ENCODE results near the gene MT1A.

MT1A gene

DNA sequence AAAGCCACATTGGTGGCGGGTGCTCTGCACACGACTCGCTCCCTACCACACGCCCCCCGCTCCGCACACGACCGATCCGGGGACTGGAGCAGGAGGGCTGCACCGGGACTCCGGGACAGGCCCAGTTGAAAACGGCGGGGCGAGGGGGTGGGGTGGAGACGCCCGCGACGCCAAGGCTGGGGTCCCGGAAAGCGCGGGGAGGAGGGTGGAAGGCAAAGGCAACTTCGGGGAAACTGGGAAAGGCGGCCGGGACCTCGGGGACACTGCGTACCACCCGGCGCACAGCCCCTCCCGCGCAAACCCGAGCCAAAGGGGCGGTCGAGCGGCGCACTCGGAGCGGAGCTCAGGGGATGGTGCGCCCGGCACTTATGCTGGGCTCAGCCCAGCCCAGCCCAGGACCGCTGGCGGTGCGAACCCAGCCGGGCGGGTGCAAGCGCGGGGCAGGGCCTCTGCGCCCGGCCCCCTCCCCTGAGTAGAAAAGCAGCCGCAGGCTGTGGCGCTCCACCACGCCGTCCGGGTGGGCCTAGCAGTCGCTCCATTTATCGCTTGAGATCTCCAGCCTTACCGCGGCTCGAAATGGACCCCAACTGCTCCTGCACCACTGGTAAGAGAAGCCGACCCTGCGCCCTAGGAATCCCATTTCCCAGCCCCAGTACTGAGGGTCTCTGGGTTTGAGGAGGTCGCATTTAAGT, 6.2 kb upstream of the MT1A start, which contains the start of gene MT1M:
MT1M (plus strand) TSS at position 504 of the 692 bp plus-strand sequence; CDS start at position 577, 73 bp downstream.
- DNase-seq: no peak

- DNase-seq: no peak
Measured at GRCh38 chr16:56632848-56633365, 5.6 kb upstream of the MT1A start.

GRCh38 chr16:56633535-56633934, 4.9 kb upstream of the MT1A start:
- DNase-seq: no peak

GRCh38 chr16:56634715-56635440, 3.6 kb upstream of the MT1A start:
- no peak for DNase-seq

DNA sequence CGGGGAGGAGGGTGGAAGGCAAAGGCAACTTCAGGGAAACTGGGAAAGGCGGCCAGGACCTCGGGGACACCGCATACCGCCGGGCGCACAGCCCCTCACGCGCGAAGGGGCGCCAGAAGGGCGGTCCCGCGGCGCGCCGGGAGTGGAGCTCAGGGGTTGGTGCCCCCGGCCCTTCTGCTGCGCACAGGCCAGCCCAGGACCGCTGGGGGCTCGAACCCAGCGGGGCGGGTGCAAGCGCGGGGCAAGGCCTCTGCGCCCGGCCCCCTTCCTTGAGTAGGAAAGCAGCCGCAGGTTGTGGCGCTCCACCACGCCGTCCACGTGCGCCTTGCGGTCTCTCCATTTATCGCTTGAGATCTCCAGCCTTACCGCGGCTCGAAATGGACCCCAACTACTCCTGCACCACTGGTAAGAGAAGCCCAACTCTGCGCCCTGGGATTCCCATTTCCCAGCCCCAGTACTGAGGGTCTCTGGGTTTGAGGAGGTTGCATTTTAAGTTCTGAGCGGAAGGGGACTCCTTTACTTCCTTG, 3.0 kb upstream of the MT1A start:
- DNase-seq: no peak

DNA sequence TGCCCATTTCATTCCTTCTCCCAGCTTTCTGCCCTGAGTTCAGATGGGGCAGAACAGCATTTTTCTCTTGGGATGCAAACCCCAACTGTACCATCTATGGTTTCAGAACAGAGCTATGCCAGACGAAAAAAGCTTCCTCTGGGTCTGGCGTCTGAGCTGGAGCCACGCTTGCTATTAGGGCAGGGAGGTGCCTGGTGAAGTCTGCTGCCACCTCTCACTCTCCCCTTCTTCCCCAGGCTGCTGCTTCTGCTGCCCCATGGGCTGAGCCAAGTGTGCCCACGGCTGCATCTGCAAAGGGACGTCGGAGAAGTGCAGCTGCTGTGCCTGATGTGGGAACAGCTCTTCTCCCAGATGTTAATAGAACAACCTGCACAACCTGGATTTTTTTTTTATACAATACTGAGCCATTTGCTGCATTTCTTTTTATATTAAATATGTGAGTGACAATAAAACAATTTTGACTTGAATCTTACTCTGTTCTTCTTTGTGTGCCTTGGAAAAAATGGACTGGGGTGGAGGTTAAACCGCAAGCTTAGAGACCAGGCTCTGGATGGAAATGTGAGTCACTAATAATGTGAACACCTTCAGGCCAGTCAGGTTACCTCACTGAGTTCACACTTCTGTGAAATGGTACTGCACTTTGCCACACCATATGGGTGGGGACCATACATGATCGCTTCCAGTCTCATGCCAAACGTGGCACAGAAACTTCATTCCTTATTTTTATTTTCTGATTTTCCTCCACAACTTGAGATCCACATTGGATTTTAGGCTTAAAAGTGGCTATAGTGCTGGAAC, 1.7 kb upstream of the MT1A start:
- no peak for DNase-seq

DNA sequence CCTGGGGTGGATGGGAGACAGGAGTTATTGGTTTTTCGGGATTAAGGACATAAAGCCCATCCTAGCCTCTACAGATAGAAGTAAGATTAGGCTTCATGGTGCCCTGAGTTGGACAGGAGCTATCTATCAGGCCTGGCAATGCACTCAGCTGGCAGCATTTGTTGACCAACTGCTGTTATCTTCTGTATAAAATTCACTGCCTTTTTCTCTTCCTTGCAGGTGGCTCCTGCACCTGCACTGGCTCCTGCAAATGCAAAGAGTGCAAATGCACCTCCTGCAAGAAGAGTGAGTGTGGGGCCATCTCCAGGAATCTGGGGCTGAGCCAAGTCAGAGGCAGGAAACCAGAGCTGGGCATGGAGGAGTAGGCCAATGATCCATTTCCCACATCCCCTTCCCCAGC, 579 bp downstream of the MT1A start:
- no peak for DNase-seq

DNA sequence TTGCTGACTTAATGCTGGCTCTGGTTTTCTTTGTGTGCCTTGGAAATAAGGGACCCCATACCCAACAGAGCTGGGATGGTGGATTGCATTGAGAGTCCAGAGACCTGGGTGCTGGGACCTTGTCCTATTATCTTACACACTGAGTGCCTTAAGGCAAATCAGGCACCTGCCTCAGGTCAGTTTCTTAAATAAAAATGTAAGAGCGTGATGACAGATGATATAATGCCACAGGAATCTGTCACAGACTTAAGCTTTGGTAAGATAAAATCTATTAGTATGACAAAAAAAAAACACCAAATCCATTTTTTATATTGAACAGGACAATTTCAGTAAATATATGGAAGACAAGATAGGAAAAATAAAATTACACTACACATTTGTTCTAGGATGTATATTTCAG, 1.6 kb downstream of the MT1A start:
- DNase-seq: no peak

- no peak for DNase-seq
Measured at GRCh38 chr16:56641166-56641565, 2.7 kb downstream of the MT1A start.

DNA sequence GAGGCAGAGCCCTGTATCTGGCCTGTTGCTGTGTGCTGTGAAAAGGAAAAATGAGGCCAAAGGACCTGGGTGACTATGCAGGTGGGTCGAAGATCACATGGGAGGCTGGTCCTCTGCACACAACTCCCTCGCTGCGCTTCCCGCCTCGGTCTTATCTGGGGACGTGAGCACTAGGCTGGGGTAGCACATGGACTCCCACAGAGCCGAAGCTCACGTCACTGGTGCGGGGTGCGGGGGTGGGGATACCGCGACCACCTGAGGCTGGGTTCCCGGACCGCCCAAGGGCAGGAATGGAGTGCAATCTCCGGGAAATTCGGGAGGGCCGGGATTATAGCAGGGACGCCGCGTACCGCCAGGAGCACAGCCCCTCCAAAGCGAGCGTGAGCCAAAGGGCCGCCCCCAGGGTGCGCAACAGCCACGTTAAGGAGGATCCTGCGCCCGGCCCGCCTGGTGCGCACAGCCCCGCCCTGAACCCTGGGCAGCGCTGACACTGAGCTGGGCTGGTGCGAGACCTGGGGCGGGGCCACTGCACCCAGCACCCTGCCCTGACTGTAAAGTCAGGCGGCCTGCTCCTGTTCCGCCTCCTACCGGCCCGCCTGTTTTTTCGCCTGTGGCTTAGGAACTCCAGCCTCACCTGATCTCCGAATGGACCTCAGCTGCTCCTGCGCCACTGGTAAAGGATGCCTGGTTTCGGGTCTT, 4.8 kb downstream of the MT1A start:
- DNase-seq: peak; percentile 85

DNA sequence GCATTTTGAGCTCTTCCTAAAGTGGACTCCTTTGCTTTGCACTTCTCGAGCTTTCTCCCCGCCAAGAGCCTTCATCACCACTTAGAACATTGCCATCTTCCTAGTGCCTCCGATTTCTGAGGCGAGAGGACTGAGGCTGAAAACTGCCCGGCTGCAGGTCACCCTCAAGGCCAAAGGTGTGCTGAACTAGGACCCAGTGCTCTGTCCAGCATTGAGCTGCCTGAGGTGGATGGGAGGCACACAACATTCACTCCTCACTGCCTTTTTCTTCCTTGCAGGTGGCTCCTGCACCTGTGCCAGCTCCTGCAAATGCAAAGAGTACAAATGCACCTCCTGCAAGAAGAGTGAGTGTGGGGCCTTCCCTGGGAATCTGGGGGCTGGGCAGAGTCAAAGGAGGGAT, 5.4 kb downstream of the MT1A start:
- no peak for DNase-seq

DNA sequence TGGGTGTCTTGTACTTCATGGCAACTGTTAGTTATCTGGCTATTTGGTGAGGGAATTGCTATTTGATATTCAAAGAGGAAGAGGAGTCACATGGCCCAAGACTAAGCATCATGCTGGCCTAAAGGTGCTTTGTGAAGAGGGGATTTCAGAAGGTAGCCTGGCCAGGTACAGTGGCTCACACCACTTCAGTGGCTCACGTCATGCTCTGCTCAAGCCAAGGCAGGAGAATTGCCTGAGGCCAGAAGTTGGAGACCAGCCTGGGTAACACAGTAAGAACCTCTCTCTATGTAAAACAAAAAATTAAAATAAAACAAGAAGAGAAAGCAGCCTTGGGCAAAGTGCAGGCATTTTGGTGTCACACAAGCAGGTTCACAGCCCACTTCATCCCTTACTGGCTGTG, 6.8 kb downstream of the MT1A start:
- DNase-seq: no peak

DNA sequence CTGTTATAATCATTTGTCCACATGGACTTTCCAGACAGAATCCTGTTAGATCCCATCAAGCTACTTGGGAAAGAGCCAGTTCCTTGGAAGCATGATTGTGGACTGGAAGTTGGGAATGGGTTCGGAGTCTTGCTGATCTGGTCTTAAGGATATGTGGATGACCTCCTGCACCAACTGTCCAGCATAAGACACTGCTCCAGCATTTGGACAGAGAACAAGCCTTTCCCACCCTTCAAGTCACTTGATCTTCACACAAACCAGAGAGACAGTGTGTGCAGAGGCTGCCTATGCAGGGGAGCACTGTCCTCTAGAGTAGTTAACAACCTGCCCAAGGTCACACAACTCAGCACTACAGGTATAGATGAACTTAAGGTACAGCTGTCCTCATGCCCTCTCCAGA, 7.4 kb downstream of the MT1A start:
- DNase-seq: no peak

DNA sequence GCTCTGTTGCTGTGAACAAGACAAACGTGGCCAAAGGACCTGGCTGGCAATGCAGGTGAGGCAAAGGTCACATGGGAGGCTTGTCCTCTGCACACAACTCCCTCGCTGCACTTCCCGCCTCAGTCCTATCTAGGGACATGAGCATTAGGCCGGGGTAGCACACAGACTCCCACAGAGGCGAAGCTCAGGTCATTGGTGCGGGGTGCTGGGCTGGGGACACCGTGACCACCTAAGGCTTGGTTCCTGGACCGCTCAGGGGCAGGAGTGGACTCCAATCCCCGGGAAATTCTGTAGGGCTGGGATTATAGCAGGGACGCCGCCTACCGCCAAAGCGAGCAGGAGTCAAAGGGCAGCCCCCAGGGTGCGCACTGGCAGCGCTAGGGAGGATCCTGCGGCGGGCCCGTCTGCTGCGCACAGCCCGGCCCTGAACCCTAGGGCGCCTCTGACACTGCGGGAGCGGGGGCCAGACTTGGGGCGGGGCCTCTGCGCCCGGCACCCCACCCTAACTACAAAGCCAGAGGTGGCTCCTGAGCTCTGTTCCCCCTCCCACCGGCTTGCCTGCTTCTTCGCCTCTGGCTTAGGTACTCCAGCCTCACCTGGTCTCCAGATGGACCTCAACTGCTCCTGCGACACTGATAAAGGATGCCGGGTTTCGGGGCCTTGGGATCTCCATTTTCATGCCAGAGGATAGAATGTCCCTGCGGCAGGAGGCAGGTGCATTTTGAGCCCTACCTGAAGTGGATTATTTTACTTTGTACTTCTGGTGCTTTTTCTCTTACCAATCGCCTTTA, 9.4 kb downstream of the MT1A start:
- no peak for DNase-seq

- DNase-seq: no peak
Measured at GRCh38 chr16:56649271-56649670, 10.8 kb downstream of the MT1A start.

DNA sequence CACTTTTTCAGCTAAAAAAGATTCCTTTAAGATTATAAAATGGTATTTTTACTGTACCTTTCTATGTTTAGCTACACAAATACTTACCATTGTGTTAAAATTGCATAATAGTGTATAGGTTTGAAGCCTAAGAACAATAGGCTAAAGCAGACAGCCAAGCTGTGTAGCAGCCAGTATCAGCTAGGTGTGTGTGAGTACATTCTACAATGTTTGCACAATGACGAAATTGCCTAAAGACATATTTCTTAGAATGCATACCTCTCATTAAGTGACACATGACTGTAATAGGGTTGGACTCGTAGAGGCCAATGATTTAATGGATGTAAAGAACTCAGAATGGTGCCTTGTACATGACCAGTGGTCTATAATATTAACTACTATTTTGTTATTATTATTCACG, 11.4 kb downstream of the MT1A start:
- DNase-seq: no peak

GRCh38 chr16:56651586-56651985, 13.1 kb downstream of the MT1A start, which contains the start of gene MT1B:
Gene MT1B, plus strand, starts transcription at chr16:56651886. Its CDS starts 68 bp downstream, at chr16:56651954.
- no peak for DNase-seq

DNA sequence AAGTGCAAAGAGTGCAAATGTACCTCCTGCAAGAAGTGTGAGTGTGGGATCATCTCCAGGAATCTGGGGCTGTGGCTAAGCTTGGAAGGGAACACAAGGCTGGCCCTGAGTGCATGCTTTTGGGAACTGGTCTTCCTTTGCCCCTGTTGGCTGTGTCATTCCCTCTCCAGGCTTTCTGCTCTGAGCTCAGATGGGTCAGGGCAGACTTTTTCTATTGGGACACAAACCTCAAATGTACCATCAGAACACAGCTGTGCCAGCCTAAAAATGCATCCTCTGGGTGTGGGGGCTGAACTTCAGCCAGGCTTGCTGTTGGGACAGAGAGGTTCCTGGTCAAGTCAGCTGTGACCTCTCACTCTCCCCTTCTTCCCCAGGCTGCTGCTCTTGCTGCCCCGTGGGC, 14.1 kb downstream of the MT1A start:
- DNase-seq: no peak

DNA sequence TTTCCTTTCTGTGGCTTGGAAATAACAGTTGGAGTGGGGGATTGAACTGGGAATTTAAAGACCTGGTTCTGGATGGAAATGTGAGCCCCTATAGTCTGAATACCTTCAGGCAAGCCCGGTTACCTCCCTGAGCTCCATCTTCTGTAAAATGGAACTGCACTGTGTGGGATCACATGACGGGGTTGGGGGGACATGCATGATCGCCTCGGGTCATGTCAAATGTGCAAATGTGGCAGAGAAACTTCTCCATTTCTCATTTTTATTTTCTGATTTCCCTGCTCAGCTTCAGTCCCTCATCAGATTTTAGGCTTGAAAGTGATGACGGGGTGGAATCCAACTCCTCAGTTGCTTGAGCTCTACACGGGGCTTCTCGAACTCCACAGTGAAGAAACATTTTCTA, 14.8 kb downstream of the MT1A start:
- DNase-seq: no peak

- DNase-seq: peak; percentile 76
Measured at GRCh38 chr16:56657555-56658326, 19.3 kb downstream of the MT1A start, which contains the start of gene MT1F. Gene MT1F, plus strand, starts transcription at chr16:56657959. Its CDS starts 100 bp downstream, at chr16:56658059.

All from activated CD4-positive, alpha-beta T cell treated with anti-CD3 and anti-CD28 coated beads for 48 hours (primary cell).